Loucy (cell line): ENCODE measurements around the gene AMPH.

Source experiments
- CTCF ChIP-seq: fragments of 200-600 bp; sonication (generic); conservative IDR thresholded peaks from 2 replicates; pipeline ENCODE4 v1.5.1; 2014; ENCODE audit warnings: mild to moderate bottlenecking, antibody characterized with exemption, low read length
- EZH2phosphoT487 ChIP-seq: fragments of 200-600 bp; IDR thresholded peaks from 2 replicates; pipeline ENCODE4 v1.6.1; 2018; ENCODE audit warnings: antibody characterized with exemption, mild to moderate bottlenecking, moderate library complexity, borderline replicate concordance

DNA sequence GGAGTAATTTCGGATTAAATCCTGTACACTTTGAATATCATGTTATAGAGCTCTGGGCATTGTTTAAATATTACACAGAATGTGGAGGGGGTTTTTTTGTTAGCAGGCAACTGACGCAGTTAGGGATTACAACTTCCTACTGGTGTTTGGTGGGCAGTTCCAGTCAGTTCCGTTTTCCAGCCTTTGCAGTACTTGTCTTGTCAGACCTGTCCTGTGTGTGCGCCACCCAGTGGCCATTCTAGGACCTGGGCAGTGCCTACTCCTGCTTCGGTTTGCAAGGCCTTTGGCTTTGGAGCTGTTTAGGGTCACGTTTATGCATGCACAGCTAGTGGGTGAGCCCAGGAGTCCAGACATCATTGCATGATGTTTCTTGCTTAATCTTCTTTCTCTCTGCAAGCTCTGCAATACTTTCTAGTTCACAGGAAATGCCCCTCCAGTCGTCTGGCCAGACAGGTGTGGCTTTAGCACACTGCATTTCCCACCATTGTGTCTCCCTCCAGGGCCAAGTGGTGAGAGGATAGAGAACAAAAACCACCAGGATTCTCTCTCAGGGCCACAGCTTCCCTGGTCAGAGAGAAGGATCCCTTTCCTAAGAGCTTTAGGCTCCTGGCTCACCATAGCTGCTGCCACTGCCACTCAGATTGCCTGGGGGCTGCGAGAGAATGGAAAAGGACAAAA lies 261.2 kb downstream of the AMPH start:
- peak; percentile 87 for TF ChIP-seq CTCF
- no peak for TF ChIP-seq EZH2phosphoT487
